Lower leg skin (tissue), 3 donors: Measurements from ENCODE around the gene CHD5.

Experiments used
- POLR2A ChIP-seq, 2 donors: fragments of 450-650 bp; IDR thresholded peaks; one replicate each; pipeline ENCODE4 v1.6.1; 2016 to 2017; ENCODE audit warnings: antibody characterized with exemption in 2 of 2, mild to moderate bottlenecking in 1 of 2, moderate library complexity in 1 of 2
- TF ChIP-seq, protein P1 (sequence below), 3 donors: fragments of 450-650 bp; IDR thresholded peaks; one replicate each; pipeline ENCODE4 v1.5.1; 2016; ENCODE audit warnings: antibody characterized with exemption in 3 of 3, mild to moderate bottlenecking in 3 of 3, moderate library complexity in 2 of 3

DNA sequence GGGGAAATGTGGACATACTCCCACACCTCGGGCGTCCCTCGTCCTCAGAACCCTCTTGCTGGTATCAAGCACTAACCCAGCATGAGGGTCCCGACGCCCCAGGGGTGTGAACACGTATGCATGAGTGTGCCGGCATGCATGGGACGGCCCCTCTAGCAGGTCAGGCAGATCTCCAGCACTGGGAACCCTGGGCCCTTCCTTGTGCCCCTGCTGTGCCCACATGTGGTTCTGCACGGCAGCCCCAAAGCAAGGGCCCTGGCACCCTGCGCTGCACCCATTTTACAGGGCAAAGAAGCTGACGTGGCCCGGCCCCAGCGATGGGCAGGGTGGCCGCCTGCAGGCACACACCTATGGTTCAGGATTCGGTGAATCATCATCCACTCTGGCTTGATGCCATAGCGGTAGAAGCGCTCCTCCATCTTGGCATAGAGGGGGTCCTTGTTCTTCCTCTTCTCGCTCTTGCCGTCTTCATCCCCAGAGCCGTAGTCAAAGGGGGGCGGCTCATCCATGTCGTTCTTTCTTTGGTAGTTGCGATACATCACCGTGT, 34.2 kb downstream of the CHD5 start:
- no peak for TF ChIP-seq POLR2A (IDR thresholded peaks at IDR 0.05)
- TF ChIP-seq, protein P1, sequence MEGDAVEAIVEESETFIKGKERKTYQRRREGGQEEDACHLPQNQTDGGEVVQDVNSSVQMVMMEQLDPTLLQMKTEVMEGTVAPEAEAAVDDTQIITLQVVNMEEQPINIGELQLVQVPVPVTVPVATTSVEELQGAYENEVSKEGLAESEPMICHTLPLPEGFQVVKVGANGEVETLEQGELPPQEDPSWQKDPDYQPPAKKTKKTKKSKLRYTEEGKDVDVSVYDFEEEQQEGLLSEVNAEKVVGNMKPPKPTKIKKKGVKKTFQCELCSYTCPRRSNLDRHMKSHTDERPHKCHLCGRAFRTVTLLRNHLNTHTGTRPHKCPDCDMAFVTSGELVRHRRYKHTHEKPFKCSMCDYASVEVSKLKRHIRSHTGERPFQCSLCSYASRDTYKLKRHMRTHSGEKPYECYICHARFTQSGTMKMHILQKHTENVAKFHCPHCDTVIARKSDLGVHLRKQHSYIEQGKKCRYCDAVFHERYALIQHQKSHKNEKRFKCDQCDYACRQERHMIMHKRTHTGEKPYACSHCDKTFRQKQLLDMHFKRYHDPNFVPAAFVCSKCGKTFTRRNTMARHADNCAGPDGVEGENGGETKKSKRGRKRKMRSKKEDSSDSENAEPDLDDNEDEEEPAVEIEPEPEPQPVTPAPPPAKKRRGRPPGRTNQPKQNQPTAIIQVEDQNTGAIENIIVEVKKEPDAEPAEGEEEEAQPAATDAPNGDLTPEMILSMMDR (IDR thresholded peaks at IDR 0.05): no peak
